Measurements from ENCODE around the gene IL1RL2.

- TF ChIP-seq CTCF (IDR thresholded peaks at IDR 0.05), result no peak
- TF ChIP-seq POLR2A (IDR thresholded peaks at IDR 0.05), result no peak
- no peak for TF ChIP-seq POLR2AphosphoS5 (IDR thresholded peaks at IDR 0.05; ENCODE audit: insufficient read depth in 1 of 2, low read depth in 1 of 2)
Observed at GRCh38 chr2:102282678-102283091, 95.9 kb downstream of the IL1RL2 start.
